ENCODE measurements around the gene BICDL2. TPM values are rescaled to one million over a fixed set of nuclear protein-coding genes. Genes with fewer than 3 reads are reported as not detected.

BICDL2 gene
- total RNA-seq, 1 donor from 2014 or later, result not detected

DNA sequence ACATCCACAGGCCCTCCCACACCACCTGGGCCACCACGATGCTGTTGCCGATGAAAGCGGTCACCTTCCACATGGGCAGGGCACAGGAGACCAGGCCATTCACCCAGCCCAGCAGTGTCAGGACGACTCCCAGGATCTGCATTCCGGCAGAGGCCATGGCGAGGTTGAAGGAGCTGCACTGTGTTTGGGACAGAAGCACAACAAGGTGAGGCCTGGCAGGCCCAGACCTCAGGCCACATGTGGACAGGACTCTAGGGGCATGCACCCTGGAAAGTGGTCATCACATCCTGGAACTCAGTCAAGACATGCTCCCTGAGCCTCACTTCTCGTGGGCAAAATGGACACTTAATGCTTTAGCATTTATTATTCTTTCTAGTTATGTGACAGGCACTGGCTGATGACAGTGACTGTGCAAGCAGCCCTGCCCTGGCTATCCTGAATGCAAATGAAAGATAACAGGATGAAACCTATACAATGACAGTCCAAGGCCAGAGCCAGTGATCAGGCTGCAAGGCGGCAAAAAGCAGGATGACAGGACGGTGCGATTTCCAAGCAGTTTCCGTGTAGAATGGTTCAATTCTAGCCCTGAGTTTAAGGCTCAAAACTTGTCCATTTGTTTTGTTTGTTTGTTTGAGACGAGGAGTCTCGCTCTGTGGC lies 20.8 kb downstream of the BICDL2 start:
- Mint-ChIP-seq H3K36me3 (ENCODE audit: low read depth) (no peaks in the 10 kb centered on the region), H3K27me3 (peaks cover 18% of the 10 kb centered on the region), H3K4me1 (peaks cover 19% of the 10 kb centered on the region), H3K9me3 (no peaks in the 10 kb centered on the region), H3K27ac (no peak overlapping the region), H3K4me3 (no peak overlapping the region)
- no peak for TF ChIP-seq CTCF (IDR thresholded peaks at IDR 0.05)
- no peak for DNase-seq
- no peak for ATAC-seq (ENCODE audit: low read depth)
- intact Hi-C loops (cut with micrococcal nuclease), result no loop called here
- ChIA-PET CTCF (no interaction called here), POLR2A (no interaction called here)

DNA sequence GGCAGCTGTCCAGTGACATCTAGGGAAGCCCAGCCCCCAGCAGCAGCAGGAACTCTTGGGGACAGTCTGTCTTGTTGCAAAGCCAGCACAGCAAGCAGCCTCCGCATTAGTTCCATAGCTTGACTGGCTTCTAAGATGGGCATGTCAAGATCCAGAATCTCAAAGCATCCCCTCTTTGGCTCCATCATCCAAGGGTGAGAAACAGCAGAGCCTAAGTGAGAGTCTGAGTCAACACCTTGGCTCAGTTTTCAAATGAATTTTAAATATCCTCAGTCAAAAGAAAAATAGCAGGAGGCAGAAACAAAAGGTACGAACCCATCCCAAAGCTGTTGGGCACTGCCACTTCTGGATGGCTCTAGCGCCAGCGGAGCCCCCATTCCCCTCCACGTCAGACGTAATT lies 21.8 kb downstream of the BICDL2 start:
- intact Hi-C loops (cut with micrococcal nuclease), result no loop called here
- no peak for DNase-seq
- ATAC-seq (ENCODE audit: low read depth), result no peak
- Mint-ChIP-seq H3K36me3 (ENCODE audit: low read depth) (no peaks in the 10 kb centered on the region), H3K4me3 (no peak overlapping the region), H3K27ac (no peak overlapping the region), H3K27me3 (peaks cover 18% of the 10 kb centered on the region), H3K4me1 (peaks cover 14% of the 10 kb centered on the region), H3K9me3 (no peaks in the 10 kb centered on the region)
- no peak for TF ChIP-seq CTCF (IDR thresholded peaks at IDR 0.05)
- CTCF ChIA-PET, result no interaction called here
- POLR2A ChIA-PET, result no interaction called here

DNA sequence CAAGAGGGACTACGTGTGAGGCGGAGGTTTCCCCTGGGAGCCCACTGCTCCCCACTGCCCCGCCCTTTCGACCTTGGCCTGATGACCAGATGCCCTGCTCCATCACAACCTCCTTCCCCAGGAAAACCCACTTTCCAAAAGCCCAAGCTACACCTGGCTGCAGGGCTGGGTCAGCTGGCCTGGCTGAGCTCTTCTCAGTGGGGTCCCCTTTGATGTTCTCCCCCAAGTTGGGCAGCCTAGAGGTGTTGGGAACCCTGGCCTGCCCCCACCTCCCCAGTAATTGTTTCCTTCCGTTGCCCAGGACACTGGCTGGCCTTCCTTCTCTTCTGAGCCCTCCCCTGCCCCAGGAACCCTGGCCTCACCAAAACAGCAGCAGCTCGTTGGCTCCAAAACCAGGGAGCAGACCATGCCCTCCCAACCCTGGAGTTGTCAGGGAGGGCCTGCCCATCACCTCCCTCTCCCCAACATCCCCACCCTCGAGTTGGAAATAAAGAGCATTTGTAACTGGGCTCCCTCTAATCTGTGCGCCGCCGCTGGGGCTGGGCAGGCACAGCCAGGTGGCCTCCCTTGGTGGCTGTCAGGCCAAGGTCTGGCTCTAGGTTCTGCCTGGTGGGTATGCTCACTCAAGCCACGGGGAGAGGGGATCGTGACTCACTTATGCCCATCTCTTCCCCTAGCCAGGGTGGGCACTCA lies 22.6 kb downstream of the BICDL2 start:
- intact Hi-C loops (cut with micrococcal nuclease), result no loop called here
- no peak for DNase-seq
- peaks cover 9% of the 10 kb centered on the region for H3K4me1 Mint-ChIP-seq
- POLR2A ChIA-PET, result interaction anchor here (0.6 kb wide), 1 partner anchor 14 kb away, joined by 7 read pairs; no protein-coding TSS in a partner anchor
- TF ChIP-seq CTCF (IDR thresholded peaks at IDR 0.05), result no peak
- H3K27ac Mint-ChIP-seq, result no peak overlapping the region
- H3K27me3 Mint-ChIP-seq, result peaks cover 18% of the 10 kb centered on the region
- CTCF ChIA-PET, result no interaction called here
- ATAC-seq (ENCODE audit: low read depth), result no peak
- no peaks in the 10 kb centered on the region for H3K9me3 Mint-ChIP-seq
- no peaks in the 10 kb centered on the region for H3K36me3 Mint-ChIP-seq (ENCODE audit: low read depth)
- no peak overlapping the region for H3K4me3 Mint-ChIP-seq

DNA sequence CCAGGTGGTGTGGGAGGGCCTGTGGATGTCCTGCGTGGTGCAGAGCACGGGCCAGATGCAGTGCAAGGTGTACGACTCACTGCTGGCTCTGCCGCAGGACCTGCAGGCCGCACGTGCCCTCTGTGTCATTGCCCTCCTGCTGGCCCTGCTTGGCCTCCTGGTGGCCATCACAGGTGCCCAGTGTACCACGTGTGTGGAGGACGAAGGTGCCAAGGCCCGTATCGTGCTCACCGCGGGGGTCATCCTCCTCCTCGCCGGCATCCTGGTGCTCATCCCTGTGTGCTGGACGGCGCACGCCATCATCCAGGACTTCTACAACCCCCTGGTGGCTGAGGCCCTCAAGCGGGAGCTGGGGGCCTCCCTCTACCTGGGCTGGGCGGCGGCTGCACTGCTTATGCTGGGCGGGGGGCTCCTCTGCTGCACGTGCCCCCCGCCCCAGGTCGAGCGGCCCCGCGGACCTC lies 23.2 kb downstream of the BICDL2 start:
- DNase-seq (no peak), ATAC-seq (ENCODE audit: low read depth) (no peak)
- Mint-ChIP-seq H3K27me3 (peaks cover 18% of the 10 kb centered on the region), H3K36me3 (ENCODE audit: low read depth) (no peaks in the 10 kb centered on the region), H3K27ac (no peak overlapping the region), H3K4me3 (no peak overlapping the region), H3K4me1 (peaks cover 12% of the 10 kb centered on the region), H3K9me3 (no peaks in the 10 kb centered on the region)
- intact Hi-C loops (cut with micrococcal nuclease), result no loop called here
- ChIA-PET POLR2A (no interaction called here), CTCF (no interaction called here)
- TF ChIP-seq CTCF (IDR thresholded peaks at IDR 0.05), result no peak

DNA sequence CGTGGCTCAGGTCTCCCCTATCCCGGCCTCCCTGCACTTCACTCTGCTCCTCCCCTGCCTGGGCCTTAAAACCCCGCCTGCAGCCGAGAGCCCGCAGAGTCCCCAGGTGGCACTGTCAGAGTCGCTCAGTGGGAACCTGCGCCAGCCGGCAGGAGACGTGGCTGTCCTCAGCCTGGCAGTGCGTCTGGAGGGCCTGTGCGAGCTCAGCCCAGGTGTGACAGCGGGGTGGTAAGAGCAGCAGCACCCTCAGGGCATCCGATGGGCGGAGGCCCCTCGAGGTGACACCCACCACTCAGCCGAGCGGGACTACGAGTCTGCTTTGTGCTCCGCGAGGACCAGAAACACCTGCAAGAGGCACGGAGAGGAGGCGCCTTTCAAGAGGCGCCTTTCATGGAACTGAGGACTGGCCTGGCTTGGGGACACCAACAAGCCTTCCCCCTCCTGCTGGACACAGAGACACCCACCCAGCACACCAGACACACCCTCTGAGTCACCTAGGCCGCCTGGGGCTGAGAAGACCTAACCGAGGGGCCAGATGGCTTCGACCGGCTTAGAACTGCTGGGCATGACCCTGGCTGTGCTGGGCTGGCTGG lies 23.8 kb downstream of the BICDL2 start, which contains the start of gene CLDN9:
TSS of gene CLDN9 (plus strand) at position 96 of the 593 bp plus-strand sequence. CDS start at position 536, 440 bp downstream.
- no peak within 1 kb of the TSS for H3K4me3 Mint-ChIP-seq
- POLR2A ChIA-PET, result no interaction called here
- peaks cover 12% of the 10 kb centered on the region for H3K4me1 Mint-ChIP-seq
- ATAC-seq (ENCODE audit: low read depth) (peak; percentile 25), DNase-seq (no peak)
- no peak within 1 kb of the TSS for H3K27ac Mint-ChIP-seq
- intact Hi-C loops (cut with micrococcal nuclease), result no loop called here
- CTCF ChIA-PET, result interaction anchor here (0.9 kb wide), 1 partner anchor 9 kb away, joined by 4 read pairs; no protein-coding TSS in a partner anchor
- TF ChIP-seq CTCF (IDR thresholded peaks at IDR 0.05), result no peak
- peaks cover 20% of the 10 kb centered on the region for H3K27me3 Mint-ChIP-seq
- H3K36me3 Mint-ChIP-seq (ENCODE audit: low read depth), result no peaks in the 10 kb centered on the region
- H3K9me3 Mint-ChIP-seq, result no peaks in the 10 kb centered on the region

Data from activated B cell treated with CpG ODN at 0.5 μM for 24 hours (primary cell).